ENCODE data around the gene LARP7.

DNA sequence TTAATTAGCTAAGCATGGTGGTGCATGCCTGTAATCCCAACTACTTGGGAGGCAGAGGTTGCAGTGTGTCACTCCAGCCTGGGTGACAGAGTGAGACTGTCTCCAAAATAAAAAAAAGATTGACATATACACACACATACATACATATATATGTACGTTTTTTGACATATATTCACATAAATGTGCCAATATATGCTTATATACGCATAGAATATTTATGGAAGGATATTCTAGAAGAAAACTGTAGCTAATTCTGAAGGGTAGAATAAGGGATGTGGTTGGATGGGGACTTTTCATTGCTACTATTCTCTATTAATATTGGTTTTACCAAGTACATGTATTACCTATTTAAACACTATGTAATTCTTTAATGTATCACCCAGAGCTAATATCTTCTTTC, 20.0 kb upstream of the LARP7 start:
- TF ChIP-seq, protein P1, sequence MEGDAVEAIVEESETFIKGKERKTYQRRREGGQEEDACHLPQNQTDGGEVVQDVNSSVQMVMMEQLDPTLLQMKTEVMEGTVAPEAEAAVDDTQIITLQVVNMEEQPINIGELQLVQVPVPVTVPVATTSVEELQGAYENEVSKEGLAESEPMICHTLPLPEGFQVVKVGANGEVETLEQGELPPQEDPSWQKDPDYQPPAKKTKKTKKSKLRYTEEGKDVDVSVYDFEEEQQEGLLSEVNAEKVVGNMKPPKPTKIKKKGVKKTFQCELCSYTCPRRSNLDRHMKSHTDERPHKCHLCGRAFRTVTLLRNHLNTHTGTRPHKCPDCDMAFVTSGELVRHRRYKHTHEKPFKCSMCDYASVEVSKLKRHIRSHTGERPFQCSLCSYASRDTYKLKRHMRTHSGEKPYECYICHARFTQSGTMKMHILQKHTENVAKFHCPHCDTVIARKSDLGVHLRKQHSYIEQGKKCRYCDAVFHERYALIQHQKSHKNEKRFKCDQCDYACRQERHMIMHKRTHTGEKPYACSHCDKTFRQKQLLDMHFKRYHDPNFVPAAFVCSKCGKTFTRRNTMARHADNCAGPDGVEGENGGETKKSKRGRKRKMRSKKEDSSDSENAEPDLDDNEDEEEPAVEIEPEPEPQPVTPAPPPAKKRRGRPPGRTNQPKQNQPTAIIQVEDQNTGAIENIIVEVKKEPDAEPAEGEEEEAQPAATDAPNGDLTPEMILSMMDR (IDR thresholded peaks at IDR 0.05; ENCODE audit: insufficient read depth, low read depth, low read length): no peak
- TF ChIP-seq EZH2 (IDR thresholded peaks at IDR 0.05; ENCODE audit: insufficient read depth, low read length): no peak

Measured in astrocyte (in vitro differentiated cells and primary cell).